HG03342 (cell line): ENCODE measurements around the gene POLR3B.
"Not testable (repeated sequence)": the region's sequence is repeated elsewhere in the genome, so short reads cannot be mapped to it uniquely, and the experiment has no call there.

ENCODE experiments used
- ATAC-seq: cut with Tn5 transposase; IDR thresholded peaks from one replicate; pipeline ENCODE4 v1.9.1; 2021; ENCODE audit warnings: mild to moderate bottlenecking, moderate library complexity; ENCODE audit not compliant: unreplicated experiment

POLR3B gene

GRCh38 chr12:106459124-106459523 lies 101.6 kb downstream of the POLR3B start:
- no peak for ATAC-seq

GRCh38 chr12:106459534-106459933 lies 102.0 kb downstream of the POLR3B start:
- ATAC-seq = no peak

GRCh38 chr12:106461730-106462129 lies 104.2 kb downstream of the POLR3B start:
- ATAC-seq = no peak

- ATAC-seq = not testable (repeated sequence)
Observed at GRCh38 chr12:106465605-106466004, 108.1 kb downstream of the POLR3B start.

GRCh38 chr12:106475662-106476061 lies 118.1 kb downstream of the POLR3B start:
- not testable (repeated sequence) for ATAC-seq

GRCh38 chr12:106477627-106478026 lies 120.1 kb downstream of the POLR3B start:
- ATAC-seq = not testable (repeated sequence)

GRCh38 chr12:106480251-106480650 lies 122.7 kb downstream of the POLR3B start:
- ATAC-seq = no peak

GRCh38 chr12:106481246-106481645 lies 123.7 kb downstream of the POLR3B start:
- ATAC-seq = no peak

GRCh38 chr12:106487664-106488063 lies 130.1 kb downstream of the POLR3B start:
- ATAC-seq = no peak

GRCh38 chr12:106488884-106489283 lies 131.3 kb downstream of the POLR3B start:
- no peak for ATAC-seq

- no peak for ATAC-seq
Observed at GRCh38 chr12:106490264-106490663, 132.7 kb downstream of the POLR3B start.

GRCh38 chr12:106492857-106493256 lies 135.3 kb downstream of the POLR3B start:
- no peak for ATAC-seq

- ATAC-seq = no peak
Observed at GRCh38 chr12:106493531-106493930, 136.0 kb downstream of the POLR3B start.

GRCh38 chr12:106495354-106495965 lies 137.9 kb downstream of the POLR3B start:
- no peak for ATAC-seq

- no peak for ATAC-seq
Observed at GRCh38 chr12:106498056-106498455, 140.5 kb downstream of the POLR3B start.

GRCh38 chr12:106499628-106500027 lies 142.1 kb downstream of the POLR3B start:
- ATAC-seq = no peak

GRCh38 chr12:106506691-106507090 lies 149.1 kb downstream of the POLR3B start:
- ATAC-seq = no peak

- no peak for ATAC-seq
Observed at GRCh38 chr12:106508966-106509365, 151.4 kb downstream of the POLR3B start.

GRCh38 chr12:106511365-106511764 lies 153.8 kb downstream of the POLR3B start:
- ATAC-seq = no peak

GRCh38 chr12:106517314-106517713 lies 159.8 kb downstream of the POLR3B start:
- no peak for ATAC-seq

- ATAC-seq = no peak
Observed at GRCh38 chr12:106519607-106520021, 162.1 kb downstream of the POLR3B start.

GRCh38 chr12:106521901-106522300 lies 164.4 kb downstream of the POLR3B start:
- ATAC-seq = no peak

GRCh38 chr12:106522708-106523107 lies 165.2 kb downstream of the POLR3B start:
- no peak for ATAC-seq
